IgD-negative memory B cell (primary cell): Measurements from ENCODE around the gene ARHGAP33. TPM values are rescaled to one million over a fixed set of nuclear protein-coding genes. Genes with fewer than 3 reads are reported as not detected.
"Not testable (repeated sequence)": the region's sequence is repeated elsewhere in the genome, so short reads cannot be mapped to it uniquely, and the experiment has no call there.

Experiments
- H3K27ac Mint-ChIP-seq, 3 donors: one replicate each; pipeline ENCODE4 v1.8.0; 2020 to 2022; ENCODE audit warnings: mild to moderate bottlenecking in 3 of 3, mixed read lengths in 3 of 3, moderate library complexity in 1 of 3
- H3K27me3 Mint-ChIP-seq: one replicate; pipeline ENCODE4 v1.8.0; 2021; ENCODE audit warnings: mixed read lengths
- H3K36me3 Mint-ChIP-seq: one replicate; pipeline ENCODE4 v1.8.0; 2020; ENCODE audit warnings: mild to moderate bottlenecking, mixed read lengths
- H3K4me1 Mint-ChIP-seq, 3 donors: one replicate each; pipeline ENCODE4 v1.8.0; 2020 to 2022; ENCODE audit warnings: mixed read lengths in 3 of 3, mild to moderate bottlenecking in 1 of 3
- H3K4me3 Mint-ChIP-seq, 4 donors: one replicate each; pipeline ENCODE4 v1.8.0; 2020 to 2022; ENCODE audit warnings: mild to moderate bottlenecking in 4 of 4, mixed read lengths in 4 of 4, moderate library complexity in 3 of 4
- H3K9me3 Mint-ChIP-seq, 3 donors: one replicate each; pipeline ENCODE4 v1.8.0; 2020 to 2021; ENCODE audit warnings: mixed read lengths in 3 of 3, mild to moderate bottlenecking in 1 of 3
- polyA plus RNA-seq: library from polyadenylated mRNA; unstranded; fragments of 300-500 nt; fragmentation: Illumina TruSeq; gene quantifications from one replicate; pipeline ENCODE4 v1.2.3, GENCODE V29; 2021

The ARHGAP33 gene
- polyA plus RNA-seq, 1 donor from 2014 or later: not detected

GRCh38 chr19:35824150-35824549 is 48.8 kb downstream of the ARHGAP33 start:
- H3K4me3 Mint-ChIP-seq: no peak overlapping the region
- peaks cover 19% of the 10 kb centered on the region for H3K27me3 Mint-ChIP-seq
- no peak overlapping the region for H3K27ac Mint-ChIP-seq
- H3K9me3 Mint-ChIP-seq: no peaks in the 10 kb centered on the region
- no peaks in the 10 kb centered on the region for H3K36me3 Mint-ChIP-seq
- no peaks in the 10 kb centered on the region for H3K4me1 Mint-ChIP-seq

GRCh38 chr19:35828692-35829301 is 53.4 kb downstream of the ARHGAP33 start:
- Mint-ChIP-seq H3K27me3 (peaks cover 26% of the 10 kb centered on the region), H3K27ac (no peak overlapping the region)

GRCh38 chr19:35830986-35831385 is 55.6 kb downstream of the ARHGAP33 start:
- Mint-ChIP-seq H3K27me3 (peaks cover 23% of the 10 kb centered on the region), H3K27ac (no peak overlapping the region), H3K36me3 (no peaks in the 10 kb centered on the region), H3K9me3 (peaks cover 0 to 3% (median 0%) of the 10 kb centered on the region in 3 donors), H3K4me1 (no peaks in the 10 kb centered on the region), H3K4me3 (no peak overlapping the region)

More at GRCh38 chr19:35828692-35829301, 53.4 kb downstream of the ARHGAP33 start:
- Mint-ChIP-seq H3K36me3 (no peaks in the 10 kb centered on the region), H3K4me3 (no peak overlapping the region), H3K4me1 (no peaks in the 10 kb centered on the region), H3K9me3 (peaks cover 0 to 3% (median 0%) of the 10 kb centered on the region in 3 donors)

GRCh38 chr19:35832054-35832453 is 56.7 kb downstream of the ARHGAP33 start:
- no peaks in the 10 kb centered on the region for H3K4me1 Mint-ChIP-seq
- H3K4me3 Mint-ChIP-seq: no peak overlapping the region
- no peaks in the 10 kb centered on the region for H3K36me3 Mint-ChIP-seq
- H3K27ac Mint-ChIP-seq: no peak overlapping the region
- H3K9me3 Mint-ChIP-seq: peaks cover 0 to 3% (median 0%) of the 10 kb centered on the region in 3 donors
- H3K27me3 Mint-ChIP-seq: peaks cover 20% of the 10 kb centered on the region

- H3K27me3 Mint-ChIP-seq: peaks cover 18% of the 10 kb centered on the region
- H3K4me3 Mint-ChIP-seq: no peak overlapping the region
- peak overlapping the region in 1 of 3 donors; percentile 81 for H3K27ac Mint-ChIP-seq
- H3K4me1 Mint-ChIP-seq: no peaks in the 10 kb centered on the region
- peaks cover 0 to 5% (median 3%) of the 10 kb centered on the region in 3 donors for H3K9me3 Mint-ChIP-seq
- H3K36me3 Mint-ChIP-seq: no peaks in the 10 kb centered on the region
These were observed 58.6 kb downstream of the ARHGAP33 start for GRCh38 chr19:35833972-35834371.

GRCh38 chr19:35836096-35836495 is 60.7 kb downstream of the ARHGAP33 start:
- not testable (repeated sequence) for H3K27ac Mint-ChIP-seq, H3K36me3 Mint-ChIP-seq, H3K4me1 Mint-ChIP-seq, H3K9me3 Mint-ChIP-seq, H3K4me3 Mint-ChIP-seq
- peaks cover 17% of the 10 kb centered on the region for H3K27me3 Mint-ChIP-seq

Other genes with a start within 250 kb of the ARHGAP33 start
- gene SBSN, start 247.3 kb upstream of the ARHGAP33 start, polyA plus RNA-seq: not detected
- not detected for gene GAPDHS, start 242.1 kb upstream of the ARHGAP33 start, polyA plus RNA-seq
- gene TMEM147, start 229.9 kb upstream of the ARHGAP33 start, polyA plus RNA-seq: 146 TPM
- gene ATP4A, start 211.9 kb upstream of the ARHGAP33 start, polyA plus RNA-seq: not detected
- gene PMIS2, start 189.4 kb upstream of the ARHGAP33 start, polyA plus RNA-seq: not detected
- gene HAUS5, start 162.8 kb upstream of the ARHGAP33 start, polyA plus RNA-seq: 11.4 TPM
- gene RBM42, start 146.5 kb upstream of the ARHGAP33 start, polyA plus RNA-seq: 76.5 TPM
- gene ETV2, start 133.8 kb upstream of the ARHGAP33 start, polyA plus RNA-seq: 0.50 TPM
- gene COX6B1, start 127.2 kb upstream of the ARHGAP33 start, polyA plus RNA-seq: 814 TPM
- not detected for gene UPK1A, start 109.0 kb upstream of the ARHGAP33 start, polyA plus RNA-seq
- 31.6 TPM for gene ZBTB32, start 71.0 kb upstream of the ARHGAP33 start, polyA plus RNA-seq
- 2.7 TPM for gene KMT2B, start 57.6 kb upstream of the ARHGAP33 start, polyA plus RNA-seq
- 140 TPM for gene IGFLR1, start 33.1 kb upstream of the ARHGAP33 start, polyA plus RNA-seq
- 74.8 TPM for gene U2AF1L4, start 30.1 kb upstream of the ARHGAP33 start, polyA plus RNA-seq
- 85.0 TPM for gene PSENEN, start 29.9 kb upstream of the ARHGAP33 start, polyA plus RNA-seq
- 8.2 TPM for gene LIN37, start 27.0 kb upstream of the ARHGAP33 start, polyA plus RNA-seq
- not detected for gene HSPB6, start 18.5 kb upstream of the ARHGAP33 start, polyA plus RNA-seq
- 7.3 TPM for gene PROSER3, start 17.4 kb upstream of the ARHGAP33 start, polyA plus RNA-seq
- not detected for gene PRODH2, start 37.3 kb downstream of the ARHGAP33 start, polyA plus RNA-seq
- not detected for gene NPHS1, start 76.9 kb downstream of the ARHGAP33 start, polyA plus RNA-seq
- not detected for gene KIRREL2, start 81.3 kb downstream of the ARHGAP33 start, polyA plus RNA-seq
- not detected for gene APLP1, start 93.0 kb downstream of the ARHGAP33 start, polyA plus RNA-seq
- gene NFKBID, start 125.0 kb downstream of the ARHGAP33 start, polyA plus RNA-seq: 28.6 TPM
- 118 TPM for gene HCST, start 127.0 kb downstream of the ARHGAP33 start, polyA plus RNA-seq
- 13.7 TPM for gene TYROBP, start 132.7 kb downstream of the ARHGAP33 start, polyA plus RNA-seq
- 0.15 TPM for gene LRFN3, start 160.8 kb downstream of the ARHGAP33 start, polyA plus RNA-seq
- 53.7 TPM for gene SDHAF1, start 219.6 kb downstream of the ARHGAP33 start, polyA plus RNA-seq
- not detected for gene SYNE4, start 233.2 kb downstream of the ARHGAP33 start, polyA plus RNA-seq
- gene ALKBH6, start 238.6 kb downstream of the ARHGAP33 start, polyA plus RNA-seq: 15.7 TPM